ENCODE measurements around the gene MPDZ.
"Not testable (repeated sequence)": the region's sequence is repeated elsewhere in the genome, so short reads cannot be mapped to it uniquely, and the experiment has no call there.

The MPDZ gene

DNA sequence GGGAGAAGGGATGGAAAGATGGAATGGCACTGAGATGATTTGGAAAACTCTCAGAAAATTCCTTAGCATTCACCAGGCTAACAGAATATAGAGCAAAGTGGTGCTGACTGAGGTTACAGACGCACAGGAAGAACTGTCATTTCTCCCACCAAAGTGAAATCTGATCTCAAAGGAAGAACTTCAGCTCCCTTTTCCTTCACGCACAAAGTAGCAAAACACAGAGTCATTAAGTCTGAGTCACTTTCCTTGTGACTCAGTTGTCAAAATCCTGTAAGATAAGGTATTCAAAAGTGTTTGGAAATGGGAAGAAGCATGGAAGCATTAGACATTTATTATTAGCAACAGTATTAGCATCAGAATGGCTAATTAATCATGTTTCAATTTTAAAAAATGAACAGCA lies 11.7 kb downstream of the MPDZ start:
- peak; percentile 91 for DNase-seq (ENCODE audit: low read depth)

DNA sequence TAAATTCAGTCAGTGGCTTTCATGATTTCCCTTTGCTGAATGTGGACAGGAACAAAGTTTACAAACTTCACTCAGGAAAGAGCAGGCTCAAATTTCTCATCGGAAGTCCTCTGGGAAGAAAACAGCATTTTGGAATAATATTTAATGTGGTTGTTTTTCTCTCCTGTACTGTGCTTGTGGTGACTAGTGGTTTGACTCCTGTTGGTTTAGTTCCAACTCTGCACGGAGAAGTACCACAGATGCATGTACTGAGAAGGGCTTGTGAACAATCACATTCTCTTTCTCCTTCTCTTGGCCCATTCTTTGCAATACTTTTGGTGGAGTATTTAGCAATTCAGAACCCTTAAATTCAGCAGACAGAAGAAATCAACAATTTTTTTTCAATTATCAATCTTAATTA lies 13.3 kb downstream of the MPDZ start:
- peak; percentile 13 for DNase-seq (ENCODE audit: low read depth)

DNA sequence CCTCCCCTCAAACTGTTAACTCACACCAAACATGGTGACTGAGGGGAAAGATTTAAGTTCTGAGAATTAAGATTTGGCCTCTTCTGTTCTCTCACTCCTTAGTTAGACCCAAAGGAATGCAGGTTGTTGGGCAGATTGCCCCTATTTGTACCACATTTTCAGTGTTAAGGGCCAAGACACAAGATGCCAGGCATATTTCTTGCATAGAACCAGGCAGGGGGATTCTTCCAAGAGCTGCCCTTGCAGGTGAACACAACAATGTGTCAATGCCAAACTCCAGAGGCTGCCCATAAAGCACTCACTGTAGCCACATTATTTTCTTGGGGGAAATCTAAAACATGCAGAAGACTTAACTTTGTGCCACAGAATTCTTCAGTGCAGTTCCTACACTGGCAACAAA lies 14.7 kb downstream of the MPDZ start:
- DNase-seq (ENCODE audit: low read depth): peak; percentile 9

DNA sequence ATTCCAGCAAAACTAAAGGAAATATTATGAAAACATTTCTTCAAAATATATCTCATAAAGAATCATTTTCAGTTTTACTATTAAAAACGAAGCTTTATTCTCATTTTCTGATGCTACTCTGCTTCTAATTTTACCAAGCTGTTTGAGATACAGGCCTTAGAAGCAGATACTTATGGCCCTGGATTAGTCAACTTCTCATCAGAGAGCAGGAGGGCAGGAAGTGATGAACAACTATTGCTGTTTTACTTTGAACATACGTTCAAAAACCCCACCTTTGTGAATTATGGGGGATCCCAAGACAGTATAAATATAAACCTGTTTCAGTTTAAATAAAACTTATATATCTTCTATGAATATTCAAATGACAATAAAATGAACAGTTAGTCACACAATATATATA lies 16.0 kb downstream of the MPDZ start:
- no peak for DNase-seq (ENCODE audit: low read depth)

DNA sequence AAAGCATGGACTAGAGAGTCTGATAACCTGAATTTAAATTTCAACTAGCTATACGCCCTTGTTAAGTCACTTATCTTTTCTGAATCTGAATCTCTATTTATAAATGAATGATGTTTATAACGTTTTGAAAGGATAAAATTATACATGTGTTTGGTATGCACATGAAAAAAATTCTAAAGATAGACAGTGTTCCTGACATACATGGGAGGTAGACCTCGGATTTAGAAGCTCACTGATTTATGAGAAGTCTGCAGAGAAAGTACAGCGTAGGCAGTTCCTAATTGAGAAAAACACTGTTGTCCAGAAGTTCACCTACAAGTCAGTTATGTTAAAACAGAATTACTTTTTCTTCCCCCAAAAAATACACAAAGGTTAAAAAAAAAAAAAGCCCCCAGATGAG lies 26.6 kb downstream of the MPDZ start:
- peak; percentile 6 for DNase-seq (ENCODE audit: low read depth)

DNA sequence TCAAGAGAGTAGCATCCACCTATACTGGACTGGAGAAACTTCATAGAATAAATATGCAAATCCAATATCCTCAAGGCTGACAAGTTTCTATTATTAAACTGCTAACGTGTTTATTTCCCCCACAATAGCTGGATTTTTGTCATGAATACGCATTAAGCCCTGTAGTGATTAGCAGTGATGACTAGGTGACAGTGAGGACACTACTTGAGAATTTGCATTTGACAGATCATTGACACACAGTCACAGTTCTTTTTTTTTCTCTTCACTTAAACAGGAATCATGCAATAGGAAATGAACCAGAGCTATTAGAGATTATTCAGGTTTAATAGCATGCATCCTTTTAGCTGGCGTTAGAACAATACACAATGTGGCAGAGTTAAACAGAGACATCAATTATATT lies 35.3 kb downstream of the MPDZ start:
- DNase-seq (ENCODE audit: low read depth): no peak

DNA sequence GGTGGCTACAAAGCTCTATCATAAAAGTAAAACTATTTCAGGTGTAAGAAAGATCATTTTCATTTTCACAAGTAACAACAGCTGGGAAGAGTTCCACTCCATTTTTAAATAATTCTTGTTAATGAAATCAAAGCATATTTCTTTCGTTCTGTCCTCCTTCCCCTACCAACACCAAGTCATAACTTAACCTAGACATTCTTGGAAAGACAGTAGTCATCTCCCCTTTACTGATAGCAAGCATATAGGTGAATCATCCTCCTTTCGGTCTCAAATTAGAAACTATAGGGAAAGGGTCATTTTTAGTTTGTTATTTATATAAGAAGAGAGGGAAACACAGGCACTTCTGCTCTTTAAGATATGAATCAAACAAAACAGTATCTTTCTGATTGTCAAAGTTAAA lies 38.2 kb downstream of the MPDZ start:
- no peak for DNase-seq (ENCODE audit: low read depth)

DNA sequence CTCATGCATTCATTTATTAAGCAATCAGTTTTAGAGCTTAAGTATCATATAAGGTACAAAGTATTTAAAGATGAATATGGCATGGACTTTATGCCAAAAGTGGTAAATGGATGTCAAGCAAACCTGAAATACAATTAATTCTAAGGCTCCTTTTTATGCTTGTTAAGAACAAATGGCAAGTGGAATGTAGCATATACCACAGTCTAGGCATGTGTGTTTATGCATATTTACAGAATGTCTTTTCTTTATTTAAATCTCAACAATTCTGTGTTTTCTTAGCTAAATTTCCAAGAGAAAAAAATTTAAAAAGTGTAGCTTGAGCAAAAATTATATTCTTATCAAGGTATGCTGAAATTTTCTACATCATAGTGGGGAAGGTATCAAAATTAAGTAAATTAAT lies 39.8 kb downstream of the MPDZ start:
- no peak for DNase-seq (ENCODE audit: low read depth)

DNA sequence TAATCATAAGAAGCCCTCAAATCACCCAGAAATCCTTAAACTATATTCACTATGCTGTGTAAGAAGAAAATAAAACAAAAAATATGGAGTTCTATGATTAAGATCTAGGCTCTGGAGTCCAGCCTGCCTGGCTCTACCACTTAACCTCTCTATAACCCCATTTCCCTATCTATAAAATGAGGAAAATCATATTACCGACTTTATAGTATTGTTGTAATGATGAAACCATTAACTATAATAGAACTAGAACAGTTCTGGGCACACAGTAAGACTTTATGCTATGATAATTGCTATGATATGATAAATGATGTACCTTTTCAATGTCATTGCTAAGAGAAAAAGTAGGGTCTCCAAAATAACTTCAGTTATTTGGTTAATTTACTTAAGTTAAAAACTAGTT lies 40.3 kb downstream of the MPDZ start:
- DNase-seq (ENCODE audit: low read depth): no peak

DNA sequence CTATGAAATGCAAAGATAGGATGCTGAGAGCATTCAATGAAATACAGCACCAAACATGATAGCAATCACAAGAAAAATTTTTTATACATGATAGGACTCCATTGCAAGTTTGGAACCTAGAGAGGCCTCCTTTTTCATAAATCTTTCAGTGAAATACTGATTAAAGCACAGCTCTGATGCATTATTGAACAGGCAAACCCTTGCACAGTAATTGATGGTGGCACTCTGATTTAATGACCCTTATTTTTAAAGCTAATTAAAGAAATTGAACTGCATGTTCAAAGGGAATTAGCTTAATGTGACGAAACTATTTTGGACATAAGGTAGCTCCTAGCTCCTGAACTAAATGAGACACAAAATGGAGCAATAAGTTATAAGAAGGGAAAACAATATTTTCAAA lies 44.6 kb downstream of the MPDZ start:
- no peak for DNase-seq (ENCODE audit: low read depth)

DNA sequence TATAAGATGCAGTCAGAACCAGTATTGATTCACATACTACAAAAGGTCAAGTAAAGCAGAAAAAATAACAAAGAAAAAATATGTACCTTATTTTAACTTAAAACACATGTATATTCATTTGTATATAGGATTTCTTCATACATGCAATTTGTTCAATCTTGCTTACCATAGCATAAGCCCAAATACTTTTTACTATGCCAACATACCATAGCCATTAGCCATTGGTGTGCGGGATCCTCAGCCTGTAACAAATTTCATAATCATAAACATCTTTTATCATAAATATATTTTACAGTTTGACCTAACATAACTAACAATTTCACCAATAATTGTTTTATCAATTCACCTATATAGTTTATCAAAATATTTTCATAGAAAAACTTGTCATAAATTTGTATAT lies 51.1 kb downstream of the MPDZ start:
- DNase-seq (ENCODE audit: low read depth): no peak

DNA sequence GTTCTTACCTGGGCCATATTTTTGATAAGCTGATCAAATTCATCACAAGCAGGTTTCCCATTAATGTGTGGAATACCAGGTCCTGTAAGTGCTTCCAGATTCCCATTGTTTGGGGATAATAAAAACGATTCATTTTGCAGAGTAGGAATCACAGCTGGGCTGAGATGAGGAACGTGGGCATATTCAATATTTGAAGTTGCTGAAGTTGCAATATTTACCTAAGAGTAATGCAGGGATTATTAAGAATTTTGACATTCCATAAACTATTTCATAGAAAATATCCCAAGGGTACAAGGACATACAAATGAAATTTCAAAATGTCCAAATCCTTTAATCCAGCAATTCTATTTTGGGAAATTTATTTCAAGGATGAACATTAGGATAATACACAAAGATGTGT lies 55.1 kb downstream of the MPDZ start:
- no peak for DNase-seq (ENCODE audit: low read depth)

DNA sequence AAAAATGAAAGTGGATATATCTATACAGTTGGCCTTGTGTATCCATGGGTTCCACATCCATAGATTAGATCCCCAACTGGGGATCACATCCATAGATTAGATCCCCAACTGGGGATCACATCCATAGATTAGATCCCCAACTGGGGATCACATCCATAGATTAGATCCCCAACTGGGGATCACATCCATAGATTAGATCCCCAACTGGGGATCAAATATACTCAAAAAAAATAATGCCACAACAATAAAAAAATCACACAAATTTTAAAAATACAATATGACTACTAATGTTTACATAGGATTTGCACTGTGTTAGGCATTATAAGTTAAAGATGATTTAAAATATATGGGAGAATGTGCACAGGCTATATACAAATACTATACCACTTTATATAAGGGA lies 56.8 kb downstream of the MPDZ start:
- DNase-seq (ENCODE audit: low read depth): not testable (repeated sequence)

DNA sequence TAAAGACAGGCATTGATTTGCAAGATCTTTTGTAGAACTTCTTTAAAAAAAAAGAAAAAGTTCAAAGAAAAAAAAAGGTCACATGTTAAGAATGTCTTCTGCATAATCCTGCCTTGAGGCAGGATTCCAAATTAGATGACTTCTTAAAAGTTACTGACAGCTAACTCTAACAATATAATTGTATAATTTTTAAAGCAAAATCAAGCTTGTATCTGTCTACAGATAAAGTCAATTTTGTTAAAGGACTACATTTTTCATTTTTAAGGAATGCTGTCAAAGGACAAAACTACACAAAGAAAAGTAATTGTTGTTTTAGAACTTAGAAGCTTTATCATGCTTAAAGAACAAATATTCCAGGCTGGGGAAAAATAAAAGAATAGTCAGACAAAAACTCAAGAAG lies 57.8 kb downstream of the MPDZ start:
- DNase-seq (ENCODE audit: low read depth): no peak

DNA sequence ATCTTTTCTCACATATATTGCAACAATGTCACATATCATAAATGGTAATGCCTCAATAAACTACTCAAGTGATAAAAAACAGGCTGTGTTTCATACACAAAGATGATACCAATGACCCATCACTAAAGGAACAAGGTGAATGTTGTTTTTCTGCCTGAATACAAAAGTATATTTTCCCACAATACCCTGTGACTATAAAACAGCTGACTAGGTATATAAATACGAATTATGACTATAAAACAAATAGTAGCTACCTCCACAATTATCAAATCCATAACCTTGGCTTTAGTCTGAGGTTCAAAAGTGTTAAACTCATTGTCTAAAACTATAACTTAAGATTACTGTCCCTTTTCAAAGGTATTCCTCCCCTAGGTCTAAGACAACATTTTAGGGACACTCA lies 58.7 kb downstream of the MPDZ start:
- no peak for DNase-seq (ENCODE audit: low read depth)

DNA sequence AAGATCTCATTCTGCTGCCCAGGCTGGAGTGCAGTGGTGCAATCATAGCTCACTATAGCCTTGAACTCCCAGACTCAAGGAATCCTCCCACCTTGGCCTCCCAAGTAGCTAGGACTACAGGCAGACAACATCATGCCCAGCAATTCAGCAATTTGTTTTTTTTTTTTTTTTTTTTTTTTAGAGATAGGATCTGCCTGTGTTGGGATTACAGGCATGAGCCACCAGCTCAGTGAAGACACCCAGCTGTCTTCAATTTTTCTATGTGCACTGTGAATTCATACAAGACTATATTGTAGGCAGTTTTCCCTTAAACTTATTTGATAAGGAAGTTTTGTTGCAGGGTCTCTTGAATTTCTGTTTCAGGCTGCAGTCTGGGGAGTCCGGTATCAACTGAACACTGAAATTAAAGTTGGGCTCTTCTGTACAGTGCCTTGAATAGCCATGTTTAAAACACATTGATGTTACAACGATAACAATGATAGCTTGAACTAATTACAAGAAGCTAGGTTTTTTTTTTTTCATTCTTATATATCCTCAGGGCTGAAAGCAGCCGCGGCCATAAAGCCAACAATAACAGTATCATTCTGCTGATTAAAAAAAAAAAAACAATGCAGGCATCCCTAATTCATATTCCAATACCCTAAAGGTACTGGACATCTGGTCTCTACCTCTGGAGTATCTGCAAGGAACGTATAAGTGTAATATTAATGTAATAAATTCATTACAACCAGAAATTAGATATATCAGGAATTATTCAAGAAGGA lies 63.5 kb downstream of the MPDZ start:
- no peak for DNase-seq (ENCODE audit: low read depth)

DNA sequence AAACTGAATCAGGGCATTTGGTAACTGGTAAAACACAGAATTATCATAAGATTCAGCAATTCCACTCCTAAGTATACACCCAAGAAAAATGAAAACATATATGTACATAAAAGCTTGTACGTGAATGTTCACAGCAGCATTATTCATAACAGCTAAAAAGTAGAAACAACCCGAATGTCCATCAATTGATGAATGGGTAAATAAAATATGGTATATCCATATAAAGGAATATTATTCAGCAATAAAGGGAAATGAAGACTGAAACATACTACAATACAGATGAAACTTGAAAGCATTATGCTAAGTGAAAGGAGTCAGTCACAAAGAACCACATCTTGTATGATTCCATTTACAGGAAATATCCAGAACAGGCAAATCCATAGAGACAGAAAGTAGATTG lies 65.5 kb downstream of the MPDZ start:
- DNase-seq (ENCODE audit: low read depth): no peak

DNA sequence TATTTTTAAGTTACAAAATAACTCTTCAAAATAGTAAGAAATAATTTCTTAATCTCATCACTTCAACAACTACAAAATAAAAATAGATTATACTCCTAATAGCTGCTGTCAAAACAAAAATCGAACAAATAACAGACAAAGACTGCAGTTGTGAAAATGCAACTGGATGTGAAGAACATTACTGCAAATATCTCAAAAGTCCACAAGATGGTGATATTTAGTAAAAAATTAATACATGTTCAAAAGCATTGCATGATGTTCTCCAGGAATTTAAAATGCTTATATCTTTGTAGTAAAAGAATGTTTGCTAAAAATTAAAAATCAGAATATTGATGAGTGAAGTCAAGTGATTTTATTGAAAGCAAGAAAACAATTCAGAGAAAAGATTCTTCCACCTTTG lies 66.2 kb downstream of the MPDZ start:
- peak; percentile 46 for DNase-seq (ENCODE audit: low read depth)

DNA sequence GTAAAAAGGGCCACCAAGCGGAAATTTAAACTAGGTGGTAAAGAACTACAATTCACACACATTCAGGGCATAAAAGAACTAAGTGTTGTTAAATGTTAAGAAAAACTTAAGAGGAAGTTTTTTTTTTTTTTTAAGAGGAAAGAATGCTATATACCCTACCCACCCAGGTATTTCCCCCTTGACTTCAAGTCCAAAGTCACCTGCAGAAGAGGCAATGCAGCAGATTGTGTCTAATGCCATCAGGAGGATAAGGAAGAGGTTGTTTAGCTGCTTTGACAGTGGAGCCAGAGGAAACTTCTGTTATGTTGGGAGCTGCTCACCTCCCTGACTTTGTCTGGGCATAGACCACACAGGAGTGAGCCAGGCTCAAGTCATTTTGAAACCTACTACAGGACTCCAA lies 69.2 kb downstream of the MPDZ start:
- DNase-seq (ENCODE audit: low read depth): no peak

DNA sequence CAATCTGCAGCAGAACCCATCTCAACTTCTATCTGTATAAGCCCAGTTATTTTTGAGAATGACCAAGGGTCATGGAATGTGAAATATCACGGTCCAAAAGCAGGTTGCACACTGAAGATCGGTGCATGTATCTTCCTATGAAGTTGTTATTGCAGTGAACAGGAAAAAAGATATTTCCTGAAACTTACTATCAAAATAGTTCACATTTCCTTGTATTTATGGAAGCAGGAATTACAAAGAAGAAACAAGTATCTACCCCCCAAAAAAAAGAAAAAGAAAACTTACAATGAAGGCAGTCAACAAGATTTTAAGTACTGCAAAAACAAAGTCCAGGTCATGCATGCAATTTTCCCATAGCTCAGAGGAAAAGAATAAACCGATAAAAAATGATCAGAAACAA lies 70.0 kb downstream of the MPDZ start:
- peak; percentile 15 for DNase-seq (ENCODE audit: low read depth)

DNA sequence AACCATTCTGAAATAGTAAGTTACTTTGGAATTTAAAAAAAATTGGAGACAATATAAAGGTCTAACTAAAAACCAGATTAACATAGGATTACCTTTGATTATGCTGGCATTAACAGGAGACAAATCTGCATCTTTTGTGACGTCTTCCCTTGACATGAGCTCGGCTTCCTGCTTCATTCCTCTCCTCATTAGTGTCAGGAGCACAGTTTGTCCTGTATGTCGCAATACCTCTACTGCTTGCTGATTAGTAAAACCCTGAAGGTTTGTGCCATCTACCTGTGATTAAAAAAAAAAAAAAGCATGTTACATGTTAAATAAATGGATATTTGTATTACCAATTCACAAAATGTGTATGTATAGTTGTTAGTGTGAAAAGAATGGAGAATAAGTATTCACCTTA lies 73.7 kb downstream of the MPDZ start:
- peak; percentile 3 for DNase-seq (ENCODE audit: low read depth)

DNA sequence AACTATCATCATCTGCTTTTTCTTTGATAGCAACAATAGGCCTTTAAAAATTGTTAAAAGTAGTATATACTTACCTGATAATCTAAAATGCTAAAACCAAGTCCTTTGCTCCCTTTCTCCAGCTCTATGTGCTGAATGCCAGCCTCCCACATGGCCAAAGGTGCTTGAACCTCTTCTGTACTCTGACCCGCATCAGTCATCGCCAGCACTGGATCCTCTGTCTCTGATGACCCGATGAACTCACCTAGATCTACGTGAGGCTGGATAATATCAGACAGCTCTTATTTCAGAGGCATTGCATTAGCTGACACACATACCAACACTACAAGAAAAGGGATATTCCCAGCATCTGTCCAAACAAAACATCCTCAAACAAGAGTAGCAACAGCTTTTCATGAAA lies 89.5 kb downstream of the MPDZ start:
- no peak for DNase-seq (ENCODE audit: low read depth)

DNA sequence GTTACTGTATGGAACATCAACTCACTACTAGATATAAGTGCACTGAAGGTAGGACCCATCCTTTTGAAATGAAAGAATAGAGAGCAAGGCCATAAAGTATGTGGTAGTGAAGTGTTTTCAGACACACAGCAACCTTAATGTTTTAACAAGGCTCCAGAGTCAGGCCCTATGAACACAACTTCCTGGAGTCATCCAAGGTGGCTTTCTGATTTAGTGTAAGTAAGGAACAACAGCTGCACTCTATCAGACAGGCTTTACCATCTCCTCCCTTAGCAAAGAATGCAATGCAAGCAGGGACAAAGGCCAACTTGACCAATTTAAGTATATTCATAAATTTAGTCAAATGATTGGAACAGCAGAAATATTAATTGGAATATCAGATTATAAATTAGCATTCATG lies 90.1 kb downstream of the MPDZ start:
- no peak for DNase-seq (ENCODE audit: low read depth)

DNA sequence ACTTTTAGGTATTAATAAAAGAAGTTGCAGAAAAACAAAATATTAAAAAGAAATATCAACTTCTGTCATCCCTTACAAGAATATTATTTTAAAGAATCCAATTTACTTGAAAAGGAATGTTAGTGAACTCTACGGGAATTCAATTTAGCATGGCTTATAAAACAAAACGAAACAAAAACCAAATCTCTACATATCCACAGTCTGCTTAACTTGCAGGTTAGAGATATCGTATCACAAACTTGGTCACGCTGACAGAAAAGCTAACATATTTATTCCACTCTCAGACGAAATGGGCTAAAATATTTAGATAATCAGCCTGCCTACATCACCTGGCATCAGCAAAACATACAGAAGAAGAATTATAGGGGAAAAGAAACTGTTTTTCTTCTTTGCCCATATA lies 92.7 kb downstream of the MPDZ start:
- DNase-seq (ENCODE audit: low read depth): no peak

DNA sequence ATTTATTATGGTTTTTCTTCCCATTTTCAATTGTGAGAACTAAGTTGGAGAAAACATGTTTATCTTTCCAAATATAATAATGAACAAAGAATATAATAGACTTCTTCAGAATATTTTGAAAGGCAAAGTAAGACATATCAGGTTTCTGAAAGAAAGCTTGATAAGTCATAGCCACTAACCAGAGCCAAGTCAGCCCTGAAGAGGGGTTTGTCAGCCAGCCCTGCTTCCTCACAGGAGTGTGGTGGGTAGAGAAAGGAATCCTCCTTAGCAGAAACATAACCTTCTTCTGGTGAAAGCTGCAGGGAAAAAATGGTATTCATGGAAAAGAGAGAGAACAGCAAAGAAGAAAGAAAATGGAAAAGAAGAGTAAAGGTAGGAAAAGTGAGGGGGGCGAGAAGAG lies 93.4 kb downstream of the MPDZ start:
- DNase-seq (ENCODE audit: low read depth): no peak

Data from EH (cell line).